Panc1 (cell line): ENCODE measurements around the gene ITGB3. TPM values are rescaled to one million over a fixed set of nuclear protein-coding genes. Genes with fewer than 3 reads are reported as not detected.

Experiments
- ATAC-seq: fragments of 200-7000 bp; cut with Tn5 transposase; 2 replicates; pipeline ENCODE4 v1.9.1; 2020; ENCODE audit warnings: mild to moderate bottlenecking, moderate library complexity
- BruUV-seq: library from RNA; stranded (reverse); fragments of 400-500 nt; replicated peaks from 2 replicates; lab custom pipeline; 2021; lab: Mats Ljungman, UMichigan
- CTCF ChIA-PET: fragments of 300-600 bp; sonication (Branson Sonifier 250); formaldehyde crosslinking; loops from one replicate; lab custom pipeline; 2022; ENCODE audit warnings: antibody characterized with exemption; lab: Charles Lee
- POLR2A ChIA-PET: fragments of 300-600 bp; sonication (Branson Sonifier 250); formaldehyde crosslinking; loops from one replicate; lab custom pipeline; 2022; ENCODE audit warnings: antibody characterized with exemption; lab: Charles Lee
- DNase-seq: peaks from one replicate; pipeline ENCODE4 v3.0.0-alpha.2; 2010; ENCODE audit warnings: low read depth, low spot score
- H3K27ac ChIP-seq: 2 replicates; pipeline ENCODE4 v1.5.1; 2011; ENCODE audit warnings: mild to moderate bottlenecking, low read length, inconsistent platforms
- H3K27me3 ChIP-seq: fragments of 200-500 bp; sonication (Bioruptor generic); 2 replicates; pipeline ENCODE4 v1.6.0; 2014; ENCODE audit warnings: low read length, inconsistent platforms; ENCODE audit not compliant: control insufficient read depth, insufficient read depth
- H3K36me3 ChIP-seq: fragments of 200-500 bp; sonication (Bioruptor generic); 2 replicates; pipeline ENCODE4 v1.5.1; 2014; ENCODE audit warnings: inconsistent platforms, mild to moderate bottlenecking, low read length, moderate library complexity; ENCODE audit not compliant: control insufficient read depth, insufficient read depth
- H3K4me1 ChIP-seq: 2 replicates; pipeline ENCODE4 v1.5.1; 2011; ENCODE audit warnings: inconsistent platforms, mild to moderate bottlenecking, low read length, moderate library complexity; ENCODE audit not compliant: control insufficient read depth, insufficient read depth
- H3K4me3 ChIP-seq, 2 experiments: 2 replicates each; pipeline ENCODE4 v1.5.1; 2011 to 2012; ENCODE audit warnings: low read depth in 2 of 2, low read length in 2 of 2, mild to moderate bottlenecking in 2 of 2, inconsistent platforms in 1 of 2, moderate library complexity in 1 of 2
- H3K9me3 ChIP-seq: fragments of 200-500 bp; sonication (Bioruptor generic); 2 replicates; pipeline ENCODE4 v1.5.1; 2014; ENCODE audit warnings: low read depth, mild to moderate bottlenecking, inconsistent platforms, low read length, moderate library complexity; ENCODE audit not compliant: control insufficient read depth, insufficient read depth
- CTCF ChIP-seq: fragments of 450-650 bp; IDR thresholded peaks from 2 replicates; pipeline ENCODE4 v1.5.1; 2017; ENCODE audit warnings: mild to moderate bottlenecking
- POLR2AphosphoS5 ChIP-seq: IDR thresholded peaks from 2 replicates; pipeline ENCODE4 v1.6.1; 2012; ENCODE audit warnings: mild to moderate bottlenecking, low read depth, low read length, moderate library complexity
- REST ChIP-seq, 2 experiments: IDR thresholded peaks; 2 replicates each; pipeline ENCODE4 v1.6.1; 2011 to 2012; ENCODE audit warnings: low read depth in 2 of 2, control low read depth in 1 of 2, low read length in 1 of 2, mild to moderate bottlenecking in 1 of 2, moderate library complexity in 1 of 2; ENCODE audit not compliant: insufficient read depth in 1 of 2
- SIN3A ChIP-seq: IDR thresholded peaks from 2 replicates; pipeline ENCODE4 v1.6.1; 2012; ENCODE audit warnings: low read depth, mild to moderate bottlenecking, low read length, moderate library complexity, borderline replicate concordance; ENCODE audit not compliant: insufficient read depth
- TCF7L2 ChIP-seq: IDR thresholded peaks from 2 replicates; pipeline ENCODE4 v1.6.1; 2011; ENCODE audit warnings: mild to moderate bottlenecking, low read depth, low read length, inconsistent platforms
- in situ Hi-C: cut with HindIII; loops from 2 replicates; pipeline ENCODE4 v1.10.0; 2016; ENCODE audit warnings: low sequenced_read_pairs, low pct_unique_long_range_greater_than_20kb
- intact Hi-C: fragments of 100-400 bp; cut with micrococcal nuclease; formaldehyde crosslinking; loops from one replicate; pipeline ENCODE4 v1.10.0; 2022; ENCODE audit not compliant: unreplicated experiment
- total RNA-seq: library from RNA; stranded (reverse); gene quantifications from one replicate; pipeline ENCODE4 v1.2.1, GENCODE V29; 2021; ENCODE audit not compliant: unreplicated experiment

ITGB3 gene
- total RNA-seq, 1 experiment from 2014 or later = 17.6 TPM

GRCh38 chr17:47252766-47253512 is 688 bp upstream of the ITGB3 start:
- no peak for TF ChIP-seq TCF7L2
- no peak for TF ChIP-seq SIN3A
- no peak for TF ChIP-seq CTCF
- no peak for TF ChIP-seq REST (IDR thresholded peaks at IDR 0.05; ENCODE audit: insufficient read depth in 1 of 2, low read depth in 2 of 2, low read length in 1 of 2)
- TF ChIP-seq POLR2AphosphoS5 = no peak
- intact Hi-C loops (no loop called here), in situ Hi-C loops (no loop called here)
- Histone ChIP-seq H3K4me3 (peak overlapping the region; percentile 63 to 64), H3K27me3 (no peaks in the 10 kb centered on the region), H3K4me1 (peaks cover 17% of the 10 kb centered on the region), H3K27ac (peak overlapping the region; percentile 71; the same call in 1 of the 2 replicates), H3K36me3 (no peaks in the 10 kb centered on the region), H3K9me3 (no peaks in the 10 kb centered on the region)
- no peak for ATAC-seq
- POLR2A ChIA-PET = no interaction called here
- CTCF ChIA-PET = no interaction called here
- no TSS peak for BruUV-seq
- DNase-seq = no peak

DNA sequence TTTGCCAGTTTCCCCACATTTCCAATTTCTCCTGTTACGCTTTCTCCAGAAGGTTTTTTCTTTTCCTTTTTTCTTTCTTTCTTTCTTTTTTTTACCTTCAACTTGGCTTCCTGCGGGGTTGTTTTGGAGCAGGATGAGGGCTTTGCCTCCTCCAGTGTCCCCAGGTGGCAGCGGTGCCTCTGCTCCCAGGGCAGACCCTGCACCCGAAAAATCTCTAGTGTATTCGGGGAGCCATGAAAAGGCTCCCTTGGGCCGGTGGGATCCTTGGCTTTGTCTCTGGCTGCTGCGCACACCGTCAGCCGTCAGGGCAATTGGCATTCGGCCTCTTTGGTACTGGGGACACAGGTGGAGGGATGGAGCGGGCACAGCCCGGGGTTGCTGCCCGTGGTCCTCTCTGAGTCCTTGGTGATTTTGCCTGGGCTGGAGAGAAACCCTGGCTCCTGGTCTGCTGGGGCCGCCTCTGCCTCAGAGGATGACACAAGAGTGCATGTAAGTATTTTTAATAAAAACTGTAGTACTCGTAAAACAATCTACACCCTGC is 846 bp downstream of the ITGB3 start:
- no peaks in the 10 kb centered on the region for H3K27me3 ChIP-seq
- ATAC-seq = peak; percentile 20
- CTCF ChIA-PET = no interaction called here
- H3K9me3 ChIP-seq = no peaks in the 10 kb centered on the region
- DNase-seq = no peak
- intact Hi-C loops (no loop called here), in situ Hi-C loops (no loop called here)
- POLR2A ChIA-PET = no interaction called here
- no peak for TF ChIP-seq CTCF
- peak overlapping the region; percentile 63 to 64 for H3K4me3 ChIP-seq
- no peaks in the 10 kb centered on the region for H3K36me3 ChIP-seq
- peaks cover 17% of the 10 kb centered on the region for H3K4me1 ChIP-seq
- peak overlapping the region; percentile 78 for H3K27ac ChIP-seq
- no TSS peak for BruUV-seq
